HepG2 (cell line): ENCODE data around the gene EIF4ENIF1. TPM values are rescaled to one million over a fixed set of nuclear protein-coding genes. Genes with fewer than 3 reads are reported as not detected.

Experiments
- ATAC-seq: fragments of 200-7000 bp; cut with Tn5 transposase; 3 replicates; pipeline ENCODE4 v1.9.1; 2020; ENCODE audit warnings: mild to moderate bottlenecking, moderate library complexity
- BruUV-seq: library from RNA; stranded (reverse); fragments of 400-500 nt; replicated peaks from 2 replicates; lab custom pipeline; 2021; lab: Mats Ljungman, UMichigan
- CTCF ChIA-PET: fragments of 300-600 bp; formaldehyde crosslinking; extraction: SDS; loops from one replicate; lab custom pipeline; 2021; ENCODE audit warnings: low total read pairs, inconsistent platforms, low intra/inter-chr PET ratio; lab: Yijun Ruan, JAX
- POLR2A ChIA-PET: fragments of 350-600 bp; sonication (Branson Sonifier 250); formaldehyde crosslinking; loops from one replicate; lab custom pipeline; 2020; ENCODE audit warnings: antibody characterized with exemption, inconsistent platforms; lab: Yijun Ruan, JAX
- DNase-seq: peaks from one replicate; pipeline ENCODE4 v3.0.0-alpha.2; 2015; ENCODE audit warnings: low spot score
- FAIRE-seq: peaks from 3 replicates; lab custom pipeline; 2011; peaks lifted over from hg19 to GRCh38; lab: Jason Lieb, UNC
- H2AFZ ChIP-seq: one replicate; pipeline ENCODE4 v1.6.1; 2011; ENCODE audit warnings: low read length, inconsistent platforms
- H3K27ac ChIP-seq: fragments of 300-600 bp; 3 replicates; pipeline ENCODE4 v1.8.0; 2011; ENCODE audit warnings: mixed run types, mild to moderate bottlenecking, mixed read lengths, low read length, inconsistent platforms; ENCODE audit not compliant: insufficient read depth; ENCODE audit errors: extremely low read length
- H3K27me3 ChIP-seq, 2 experiments: fragments of 200-600 bp in 1 of 2; 2 replicates in 1 of 2; 3 replicates in 1 of 2; pipeline versions ENCODE4 v1.6.0 to v1.8.0; 2011; ENCODE audit warnings: low read length in 2 of 2, mild to moderate bottlenecking in 2 of 2, moderate library complexity in 2 of 2, inconsistent platforms in 1 of 2; ENCODE audit not compliant: insufficient read depth in 2 of 2, control insufficient read depth in 1 of 2
- H3K36me3 ChIP-seq, 2 experiments: fragments of 200-600 bp in 1 of 2; replicated peaks in 1 of 2; 2 replicates in 1 of 2; 3 replicates in 1 of 2; pipeline versions ENCODE4 v1.5.1 to v1.8.0; 2011; ENCODE audit warnings: low read length in 2 of 2, inconsistent platforms in 1 of 2; ENCODE audit not compliant: insufficient read depth in 2 of 2, control insufficient read depth in 1 of 2
- H3K4me1 ChIP-seq: 2 replicates; pipeline ENCODE4 v1.5.1; 2012; ENCODE audit warnings: low read length, inconsistent platforms; ENCODE audit not compliant: insufficient read depth
- H3K4me2 ChIP-seq: 2 replicates; pipeline ENCODE4 v1.6.0; 2011; ENCODE audit warnings: low read depth, low read length, inconsistent platforms
- H3K4me3 ChIP-seq, 3 experiments: fragments of 200-600 bp in 1 of 3; sonication (generic), shearing (Covaris generic) in 1 of 3; replicated peaks in 1 of 3; 2 replicates each; pipeline ENCODE4 v1.5.1; 2011 to 2016; ENCODE audit warnings: low read length in 3 of 3, inconsistent platforms in 2 of 3, low read depth in 2 of 3, mild to moderate bottlenecking in 2 of 3, control low read depth in 1 of 3, mixed read lengths in 1 of 3; ENCODE audit not compliant: insufficient read depth in 1 of 3
- H3K79me2 ChIP-seq: one replicate; pipeline ENCODE4 v1.6.1; 2011; ENCODE audit warnings: low read length, inconsistent platforms; ENCODE audit not compliant: insufficient read depth
- H3K9ac ChIP-seq: 2 replicates; pipeline ENCODE4 v1.6.0; 2011; ENCODE audit warnings: mild to moderate bottlenecking, low read depth, low read length, inconsistent platforms; ENCODE audit not compliant: insufficient read depth
- H3K9me3 ChIP-seq: 2 replicates; pipeline ENCODE4 v1.5.1; 2012; ENCODE audit warnings: mild to moderate bottlenecking, low read length
- H4K20me1 ChIP-seq: 2 replicates; pipeline ENCODE4 v1.6.0; 2011; ENCODE audit warnings: inconsistent platforms, mild to moderate bottlenecking, low read length, moderate library complexity; ENCODE audit not compliant: insufficient read depth
- CC2D1A ChIP-seq: sonication (generic); formaldehyde crosslinking; IDR thresholded peaks from 2 replicates; pipeline ENCODE4 v1.8.1; 2023; ENCODE audit warnings: mild to moderate bottlenecking, missing genetic modification reagents
- GABPA ChIP-seq, 2 experiments: IDR thresholded peaks; 2 replicates each; pipeline ENCODE4 v1.6.1; 2011 to 2016; ENCODE audit warnings: low read depth in 2 of 2, low read length in 1 of 2, missing biosample characterization in 1 of 2, missing genetic modification characterization in 1 of 2
- KLF15 ChIP-seq: sonication (generic); formaldehyde crosslinking; IDR thresholded peaks from 2 replicates; pipeline ENCODE4 v1.8.1; 2023; ENCODE audit warnings: borderline replicate concordance, mild to moderate bottlenecking, inconsistent platforms, missing genetic modification reagents, mixed read lengths
- THAP11 ChIP-seq: IDR thresholded peaks from 2 replicates; pipeline ENCODE4 v1.6.1; 2016; ENCODE audit warnings: missing biosample characterization, missing genetic modification reagents
- ZBTB38 ChIP-seq: sonication (generic); formaldehyde crosslinking; IDR thresholded peaks from 2 replicates; pipeline ENCODE4 v1.5.1; 2020; ENCODE audit warnings: mild to moderate bottlenecking, missing genetic modification reagents
- ZNF121 ChIP-seq: sonication (generic); formaldehyde crosslinking; IDR thresholded peaks from 2 replicates; pipeline ENCODE4 v1.5.0; 2020; ENCODE audit warnings: mild to moderate bottlenecking, missing genetic modification reagents
- ZNF292 ChIP-seq: sonication (generic); formaldehyde crosslinking; IDR thresholded peaks from 2 replicates; pipeline ENCODE4 v1.8.1; 2022; ENCODE audit warnings: mild to moderate bottlenecking, low read depth, missing genetic modification reagents, borderline replicate concordance
- ZNF629 ChIP-seq: sonication (generic); formaldehyde crosslinking; conservative IDR thresholded peaks from 2 replicates; pipeline ENCODE4 v1.5.0; 2020; ENCODE audit warnings: missing genetic modification reagents
- ZNF766 ChIP-seq: sonication (generic); formaldehyde crosslinking; IDR thresholded peaks from 2 replicates; pipeline ENCODE4 v1.5.0; 2020; ENCODE audit warnings: missing genetic modification reagents, borderline replicate concordance
- ZNF788 ChIP-seq: sonication (generic); formaldehyde crosslinking; IDR thresholded peaks from 2 replicates; pipeline ENCODE4 v1.5.0; 2020; ENCODE audit warnings: mild to moderate bottlenecking, missing genetic modification reagents, borderline replicate concordance
- WGBS: methylation state at CpG from one replicate; pipeline ENCODE4 v1.1.6; 2017; ENCODE audit warnings: low lambda C conversion rate; 5-methylcytosine and 5-hydroxymethylcytosine counted together
- in situ Hi-C: cut with HindIII; loops from 2 replicates; pipeline ENCODE4 v1.10.0; 2017; ENCODE audit warnings: low pct_unique_long_range_greater_than_20kb; ENCODE audit not compliant: extremely low pct_ligation_motif_present
- intact Hi-C: fragments of 100-400 bp; cut with micrococcal nuclease; formaldehyde crosslinking; loops from one replicate; pipeline ENCODE4 v1.10.0; 2022; ENCODE audit not compliant: unreplicated experiment
- polyA plus RNA-seq, 8 experiments: library from polyadenylated mRNA; depleted of rRNA in 3 of 8; stranded (reverse) in 7 of 8; unstranded in 1 of 8; fragments of >200 nt; fragmentation: Illumina TruSeq in 4 of 8; extraction: Trizol in 4 of 8; gene quantifications; 2 replicates each; pipeline versions ENCODE4 v1.2.1 to v1.2.3, GENCODE V29; 2011 to 2016; ENCODE audit warnings: low read depth in 4 of 8, missing spikeins in 1 of 8, mixed read lengths in 1 of 8; ENCODE audit not compliant: insufficient read depth in 1 of 8
- total RNA-seq, 5 experiments: library from RNA; depleted of rRNA; stranded (reverse); fragments of >200 nt; fragmentation: Illumina TruSeq; extraction: Trizol; gene quantifications; 2 replicates each; pipeline ENCODE4 v1.2.3, GENCODE V29; 2016; ENCODE audit warnings: low read depth in 1 of 5
- TF ChIP-seq, protein P1 (sequence below): sonication (generic); formaldehyde crosslinking; IDR thresholded peaks from 2 replicates; pipeline ENCODE4 v1.5.0; 2020; ENCODE audit warnings: missing genetic modification reagents
- TF ChIP-seq, protein P2 (sequence below): sonication (generic); formaldehyde crosslinking; IDR thresholded peaks from 2 replicates; pipeline ENCODE4 v1.5.1; 2020; ENCODE audit warnings: missing genetic modification reagents, mild to moderate bottlenecking, borderline replicate concordance
- TF ChIP-seq, protein P3 (sequence below): sonication (generic); formaldehyde crosslinking; IDR thresholded peaks from 2 replicates; pipeline ENCODE4 v1.9.0; 2021; ENCODE audit warnings: mild to moderate bottlenecking, missing genetic modification reagents

EIF4ENIF1 gene
- total and polyA plus RNA-seq, 2 of the 13 experiments (the other 11 are each of a cell fraction or from before 2014, with no cell fraction given) = 11.9 to 12.3 TPM

DNA sequence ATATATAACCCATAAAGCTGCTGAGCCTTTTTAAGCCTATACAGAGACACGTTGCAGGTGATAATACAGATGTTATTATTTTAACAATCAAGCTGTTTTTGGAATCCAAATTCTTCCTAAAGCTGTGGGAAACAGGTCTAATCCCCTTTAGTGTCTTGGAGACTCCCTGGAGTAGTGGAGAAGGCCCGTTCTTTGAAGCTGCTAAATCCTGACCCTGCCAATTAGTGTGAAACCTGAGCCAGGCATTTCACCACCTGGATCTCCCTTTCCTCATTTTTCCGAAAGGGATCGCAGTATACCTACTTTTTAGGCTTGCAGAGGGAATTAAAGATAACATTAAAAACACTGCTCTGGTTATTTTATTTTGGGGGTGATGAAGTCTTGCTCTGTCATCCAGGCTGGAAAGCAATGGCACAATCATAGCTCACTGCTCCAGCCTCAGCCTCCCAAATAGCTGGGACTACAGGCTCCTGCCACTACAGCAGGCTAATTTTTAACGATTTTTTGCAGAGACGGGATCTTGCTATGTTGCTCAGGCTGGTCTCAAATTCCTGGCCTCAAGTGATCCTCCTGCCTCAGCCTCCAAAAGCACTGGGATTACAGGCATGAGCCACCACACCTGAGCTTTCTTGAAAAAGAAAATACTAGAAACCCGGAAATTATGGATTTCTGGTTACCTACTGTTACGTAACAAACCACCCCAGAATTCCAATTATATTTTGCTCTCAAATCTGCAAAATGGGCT lies 1.7 kb upstream of the EIF4ENIF1 start:
- H3K27me3 ChIP-seq = no peaks in the 10 kb centered on the region; a peak in 1 of 5 replicates
- H3K9me3 ChIP-seq = no peaks in the 10 kb centered on the region
- DNase-seq = no peak
- no TSS peak for BruUV-seq
- no peak for ATAC-seq
- peaks cover 29% of the 10 kb centered on the region for H3K79me2 ChIP-seq
- H3K9ac ChIP-seq = peak overlapping the region; percentile 92
- H3K4me3 ChIP-seq = peak overlapping the region in 2 of 3 experiments; percentile 73 to 97; a peak in 3 of 6 replicates
- intact Hi-C loops = no loop called here
- peak overlapping the region; percentile 89 for H3K27ac ChIP-seq
- H4K20me1 ChIP-seq = no peaks in the 10 kb centered on the region
- ChIA-PET POLR2A (no interaction called here), CTCF (no interaction called here)
- peaks cover under 1 to 6% of the 10 kb centered on the region in 2 experiments; a peak in 3 of 5 replicates for H3K36me3 ChIP-seq
- no peak for FAIRE-seq
- in situ Hi-C loops = no loop called here
- H3K4me1 ChIP-seq = peaks cover 30% of the 10 kb centered on the region
- H2AFZ ChIP-seq = no peak overlapping the region
- 91% methylated on average over 7 of the region's 8 CpGs for WGBS
- H3K4me2 ChIP-seq = peak overlapping the region; percentile 90
- no peak for TF ChIP-seq ZNF766
- no peak for TF ChIP-seq THAP11 (CRISPR knock-in tag)
- TF ChIP-seq, protein P1, sequence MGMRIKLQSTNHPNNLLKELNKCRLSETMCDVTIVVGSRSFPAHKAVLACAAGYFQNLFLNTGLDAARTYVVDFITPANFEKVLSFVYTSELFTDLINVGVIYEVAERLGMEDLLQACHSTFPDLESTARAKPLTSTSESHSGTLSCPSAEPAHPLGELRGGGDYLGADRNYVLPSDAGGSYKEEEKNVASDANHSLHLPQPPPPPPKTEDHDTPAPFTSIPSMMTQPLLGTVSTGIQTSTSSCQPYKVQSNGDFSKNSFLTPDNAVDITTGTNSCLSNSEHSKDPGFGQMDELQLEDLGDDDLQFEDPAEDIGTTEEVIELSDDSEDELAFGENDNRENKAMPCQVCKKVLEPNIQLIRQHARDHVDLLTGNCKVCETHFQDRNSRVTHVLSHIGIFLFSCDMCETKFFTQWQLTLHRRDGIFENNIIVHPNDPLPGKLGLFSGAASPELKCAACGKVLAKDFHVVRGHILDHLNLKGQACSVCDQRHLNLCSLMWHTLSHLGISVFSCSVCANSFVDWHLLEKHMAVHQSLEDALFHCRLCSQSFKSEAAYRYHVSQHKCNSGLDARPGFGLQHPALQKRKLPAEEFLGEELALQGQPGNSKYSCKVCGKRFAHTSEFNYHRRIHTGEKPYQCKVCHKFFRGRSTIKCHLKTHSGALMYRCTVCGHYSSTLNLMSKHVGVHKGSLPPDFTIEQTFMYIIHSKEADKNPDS (CRISPR knock-in tag) = no peak
- TF ChIP-seq, protein P2, sequence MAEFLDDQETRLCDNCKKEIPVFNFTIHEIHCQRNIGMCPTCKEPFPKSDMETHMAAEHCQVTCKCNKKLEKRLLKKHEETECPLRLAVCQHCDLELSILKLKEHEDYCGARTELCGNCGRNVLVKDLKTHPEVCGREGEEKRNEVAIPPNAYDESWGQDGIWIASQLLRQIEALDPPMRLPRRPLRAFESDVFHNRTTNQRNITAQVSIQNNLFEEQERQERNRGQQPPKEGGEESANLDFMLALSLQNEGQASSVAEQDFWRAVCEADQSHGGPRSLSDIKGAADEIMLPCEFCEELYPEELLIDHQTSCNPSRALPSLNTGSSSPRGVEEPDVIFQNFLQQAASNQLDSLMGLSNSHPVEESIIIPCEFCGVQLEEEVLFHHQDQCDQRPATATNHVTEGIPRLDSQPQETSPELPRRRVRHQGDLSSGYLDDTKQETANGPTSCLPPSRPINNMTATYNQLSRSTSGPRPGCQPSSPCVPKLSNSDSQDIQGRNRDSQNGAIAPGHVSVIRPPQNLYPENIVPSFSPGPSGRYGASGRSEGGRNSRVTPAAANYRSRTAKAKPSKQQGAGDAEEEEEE (CRISPR knock-in tag) = no peak
- no peak for TF ChIP-seq ZNF292 (CRISPR knock-in tag)
- 0 out of 2 replicates have a peak, but pooled peaks have one; percentile 27 for TF ChIP-seq ZNF121
- TF ChIP-seq ZBTB38 (CRISPR knock-in tag) = 0 out of 2 replicates have a peak, but pooled peaks have one; percentile 44
- no peak for TF ChIP-seq KLF15 (CRISPR knock-in tag)
- TF ChIP-seq CC2D1A (CRISPR knock-in tag) = no peak
- TF ChIP-seq, protein P3, sequence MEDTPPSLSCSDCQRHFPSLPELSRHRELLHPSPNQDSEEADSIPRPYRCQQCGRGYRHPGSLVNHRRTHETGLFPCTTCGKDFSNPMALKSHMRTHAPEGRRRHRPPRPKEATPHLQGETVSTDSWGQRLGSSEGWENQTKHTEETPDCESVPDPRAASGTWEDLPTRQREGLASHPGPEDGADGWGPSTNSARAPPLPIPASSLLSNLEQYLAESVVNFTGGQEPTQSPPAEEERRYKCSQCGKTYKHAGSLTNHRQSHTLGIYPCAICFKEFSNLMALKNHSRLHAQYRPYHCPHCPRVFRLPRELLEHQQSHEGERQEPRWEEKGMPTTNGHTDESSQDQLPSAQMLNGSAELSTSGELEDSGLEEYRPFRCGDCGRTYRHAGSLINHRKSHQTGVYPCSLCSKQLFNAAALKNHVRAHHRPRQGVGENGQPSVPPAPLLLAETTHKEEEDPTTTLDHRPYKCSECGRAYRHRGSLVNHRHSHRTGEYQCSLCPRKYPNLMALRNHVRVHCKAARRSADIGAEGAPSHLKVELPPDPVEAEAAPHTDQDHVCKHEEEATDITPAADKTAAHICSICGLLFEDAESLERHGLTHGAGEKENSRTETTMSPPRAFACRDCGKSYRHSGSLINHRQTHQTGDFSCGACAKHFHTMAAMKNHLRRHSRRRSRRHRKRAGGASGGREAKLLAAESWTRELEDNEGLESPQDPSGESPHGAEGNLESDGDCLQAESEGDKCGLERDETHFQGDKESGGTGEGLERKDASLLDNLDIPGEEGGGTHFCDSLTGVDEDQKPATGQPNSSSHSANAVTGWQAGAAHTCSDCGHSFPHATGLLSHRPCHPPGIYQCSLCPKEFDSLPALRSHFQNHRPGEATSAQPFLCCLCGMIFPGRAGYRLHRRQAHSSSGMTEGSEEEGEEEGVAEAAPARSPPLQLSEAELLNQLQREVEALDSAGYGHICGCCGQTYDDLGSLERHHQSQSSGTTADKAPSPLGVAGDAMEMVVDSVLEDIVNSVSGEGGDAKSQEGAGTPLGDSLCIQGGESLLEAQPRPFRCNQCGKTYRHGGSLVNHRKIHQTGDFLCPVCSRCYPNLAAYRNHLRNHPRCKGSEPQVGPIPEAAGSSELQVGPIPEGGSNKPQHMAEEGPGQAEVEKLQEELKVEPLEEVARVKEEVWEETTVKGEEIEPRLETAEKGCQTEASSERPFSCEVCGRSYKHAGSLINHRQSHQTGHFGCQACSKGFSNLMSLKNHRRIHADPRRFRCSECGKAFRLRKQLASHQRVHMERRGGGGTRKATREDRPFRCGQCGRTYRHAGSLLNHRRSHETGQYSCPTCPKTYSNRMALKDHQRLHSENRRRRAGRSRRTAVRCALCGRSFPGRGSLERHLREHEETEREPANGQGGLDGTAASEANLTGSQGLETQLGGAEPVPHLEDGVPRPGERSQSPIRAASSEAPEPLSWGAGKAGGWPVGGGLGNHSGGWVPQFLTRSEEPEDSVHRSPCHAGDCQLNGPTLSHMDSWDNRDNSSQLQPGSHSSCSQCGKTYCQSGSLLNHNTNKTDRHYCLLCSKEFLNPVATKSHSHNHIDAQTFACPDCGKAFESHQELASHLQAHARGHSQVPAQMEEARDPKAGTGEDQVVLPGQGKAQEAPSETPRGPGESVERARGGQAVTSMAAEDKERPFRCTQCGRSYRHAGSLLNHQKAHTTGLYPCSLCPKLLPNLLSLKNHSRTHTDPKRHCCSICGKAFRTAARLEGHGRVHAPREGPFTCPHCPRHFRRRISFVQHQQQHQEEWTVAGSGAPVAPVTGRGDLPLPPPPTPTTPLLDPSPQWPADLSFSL = no peak
- TF ChIP-seq GABPA (IDR thresholded peaks at IDR 0.05; ENCODE audit: low read depth, low read length) = no peak
- no peak for TF ChIP-seq GABPA (CRISPR knock-in tag; IDR thresholded peaks at IDR 0.05; ENCODE audit: low read depth)
- TF ChIP-seq ZNF788 = no peak
- TF ChIP-seq ZNF629 (CRISPR knock-in tag) = peak; percentile 39; the same call in 1 of the 2 replicates
